ENCODE data around the gene SIGLEC6. TPM values are rescaled to one million over a fixed set of nuclear protein-coding genes. Genes with fewer than 3 reads are reported as not detected.
A peak's percentile ranks its signal among the peaks of the same experiment; 100 is the strongest.

SIGLEC6 gene
- total RNA-seq, 4 donors from 2014 or later, result 0.47 to 3.4 TPM; not detected in 2

DNA sequence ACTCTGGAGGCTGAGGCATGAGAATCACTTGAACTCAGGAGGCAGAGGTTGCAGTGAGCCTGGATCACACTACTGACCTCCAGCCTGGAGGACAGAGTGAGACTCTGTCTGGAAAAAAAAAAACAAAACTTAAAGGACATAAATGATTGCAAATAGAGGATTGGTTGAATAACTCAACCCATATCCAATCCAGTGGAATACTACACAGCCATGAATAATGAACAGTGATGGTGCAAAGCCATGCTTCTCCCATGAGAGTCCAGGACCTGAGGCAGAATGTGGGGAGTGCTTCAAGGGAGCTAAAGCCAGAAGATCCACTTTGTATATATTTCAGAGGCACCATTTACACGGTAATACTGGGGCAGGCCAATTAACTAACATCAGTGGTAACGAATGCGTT is 55.3 kb downstream of the SIGLEC6 start:
- peak in 1 of 2 donors; percentile 9 for DNase-seq (ENCODE audit: low spot score in 2 of 2)
- 97% methylated on average over 3 of the region's 3 CpGs for WGBS, 2 donors
- intact Hi-C loops (cut with DNase I; ENCODE audit: low total_unique reads), result no loop called here
- H3K4me3 ChIP-seq (ENCODE audit: low read depth, poor library complexity, severe bottlenecking), result no peak overlapping the region
- TF ChIP-seq CTCF (IDR thresholded peaks at IDR 0.05) (no peak), POLR2A (IDR thresholded peaks at IDR 0.05) (no peak)

GRCh38 chr19:51473009-51473707 is 58.3 kb downstream of the SIGLEC6 start:
- no peak overlapping the region for H3K4me3 ChIP-seq (ENCODE audit: low read depth, poor library complexity, severe bottlenecking)
- TF ChIP-seq POLR2A (IDR thresholded peaks at IDR 0.05), result no peak
- TF ChIP-seq CTCF (IDR thresholded peaks at IDR 0.05), result no peak
- peak; percentile 73 to 94 for DNase-seq (ENCODE audit: low spot score in 2 of 2)
- intact Hi-C loops (cut with DNase I; ENCODE audit: low total_unique reads), result no loop called here
- 29% methylated on average over 7 of the region's 7 CpGs for WGBS, 2 donors

DNA sequence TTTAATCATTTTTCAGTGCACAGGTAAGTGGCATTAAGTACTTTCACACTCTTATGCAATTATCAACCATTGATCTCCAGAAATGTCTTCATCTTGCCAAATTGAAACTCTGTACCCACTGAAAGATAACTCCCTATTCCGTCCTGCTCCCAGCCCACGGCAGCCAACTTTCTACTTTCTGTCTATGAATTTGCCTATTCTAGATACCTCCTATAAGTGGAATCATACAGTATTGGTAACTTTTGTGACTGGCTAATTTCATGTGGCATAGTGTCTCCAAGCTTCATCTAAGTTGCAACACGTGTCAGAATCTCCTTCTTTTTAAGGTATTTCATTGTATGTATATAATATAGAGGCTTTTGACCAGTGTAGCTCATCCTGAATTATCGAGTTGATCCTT is 58.9 kb downstream of the SIGLEC6 start:
- 14% methylated on average over 4 of the region's 4 CpGs for WGBS, 2 donors
- intact Hi-C loops (cut with DNase I; ENCODE audit: low total_unique reads), result no loop called here
- no peak overlapping the region for H3K4me3 ChIP-seq (ENCODE audit: low read depth, poor library complexity, severe bottlenecking)
- no peak for TF ChIP-seq POLR2A (IDR thresholded peaks at IDR 0.05)
- no peak for TF ChIP-seq CTCF (IDR thresholded peaks at IDR 0.05)
- DNase-seq (ENCODE audit: low spot score in 2 of 2), result peak in 1 of 2 donors; percentile 3

DNA sequence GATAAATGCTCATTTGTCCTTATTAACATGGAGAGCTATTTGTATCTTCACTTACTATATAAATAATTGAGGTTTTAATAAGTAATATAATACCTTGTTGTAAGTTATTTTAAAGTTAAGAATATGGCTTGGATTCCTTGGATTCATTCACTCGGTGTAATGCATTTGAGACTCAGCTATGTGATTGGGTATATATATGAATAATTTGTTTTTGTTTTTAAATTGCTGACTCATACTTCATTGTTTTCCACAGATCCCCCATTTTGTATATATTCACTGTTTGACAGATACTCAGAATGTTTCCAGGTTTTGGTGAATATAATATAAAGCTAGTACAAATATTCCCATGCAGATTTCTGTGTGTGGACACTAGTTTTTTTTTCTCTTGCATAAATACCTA is 59.9 kb downstream of the SIGLEC6 start:
- 39 to 63% methylated on average over 1 of the region's 1 CpG for WGBS, 2 donors
- no peak for DNase-seq (ENCODE audit: low spot score in 2 of 2)
- TF ChIP-seq CTCF (IDR thresholded peaks at IDR 0.05), result no peak
- TF ChIP-seq POLR2A (IDR thresholded peaks at IDR 0.05), result no peak
- intact Hi-C loops (cut with DNase I; ENCODE audit: low total_unique reads), result no loop called here
- H3K4me3 ChIP-seq (ENCODE audit: low read depth, poor library complexity, severe bottlenecking), result no peak overlapping the region

DNA sequence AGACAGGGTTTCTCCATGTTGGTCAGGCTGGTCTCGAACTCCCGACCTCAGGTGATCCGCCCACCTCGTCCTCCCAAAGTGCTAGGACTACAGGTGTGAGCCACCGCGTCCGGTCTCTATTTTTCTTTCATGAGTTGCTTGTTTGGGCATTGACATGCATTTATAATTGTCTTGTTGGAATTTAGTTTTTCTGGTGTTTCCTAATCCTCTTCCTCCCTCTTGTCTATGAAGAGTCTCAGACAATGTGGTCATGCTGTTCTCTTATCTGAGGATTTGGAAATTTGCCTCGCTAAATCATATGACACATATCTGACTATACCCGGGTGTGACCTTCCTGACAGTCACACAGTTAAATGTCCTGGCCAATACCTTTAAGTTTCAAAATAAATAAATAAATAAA is 60.5 kb downstream of the SIGLEC6 start:
- TF ChIP-seq CTCF (IDR thresholded peaks at IDR 0.05) (no peak), POLR2A (IDR thresholded peaks at IDR 0.05) (no peak)

GRCh38 chr19:51469629-51470028 is 61.8 kb downstream of the SIGLEC6 start:
- TF ChIP-seq POLR2A (IDR thresholded peaks at IDR 0.05), result no peak
- no peak for TF ChIP-seq CTCF (IDR thresholded peaks at IDR 0.05)
- 65 to 81% methylated on average over 1 of the region's 1 CpG for WGBS, 2 donors
- intact Hi-C loops (cut with DNase I; ENCODE audit: low total_unique reads), result no loop called here
- DNase-seq (ENCODE audit: low spot score in 2 of 2), result peak in 1 of 2 donors; percentile 50
- H3K4me3 ChIP-seq (ENCODE audit: low read depth, poor library complexity, severe bottlenecking), result no peak overlapping the region

More for the DNA sequence above, 60.5 kb downstream of the SIGLEC6 start:
- WGBS, 2 donors, result 67 to 71% methylated on average over 9 of the region's 9 CpGs
- H3K4me3 ChIP-seq (ENCODE audit: low read depth, poor library complexity, severe bottlenecking), result no peak overlapping the region
- intact Hi-C loops (cut with DNase I; ENCODE audit: low total_unique reads), result no loop called here
- peak in 1 of 2 donors; percentile 29 for DNase-seq (ENCODE audit: low spot score in 2 of 2)

Data from lower leg skin (tissue), 4 donors.